OCI-LY1 (cell line): ENCODE data around the gene IGIP.

Experiments used
- H2AFZ ChIP-seq: fragments of 200-600 bp; sonication (generic), shearing (Covaris generic); 2 replicates; pipeline ENCODE4 v1.6.0; 2014; ENCODE audit warnings: antibody characterized with exemption, mild to moderate bottlenecking, low read length
- H3F3A ChIP-seq: fragments of 200-600 bp; sonication (generic), shearing (Covaris generic); 2 replicates; pipeline ENCODE4 v1.6.0; 2014; ENCODE audit warnings: mild to moderate bottlenecking, antibody characterized with exemption, low read length, moderate library complexity; ENCODE audit not compliant: insufficient read depth
- H3K27ac ChIP-seq: fragments of 200-600 bp; sonication (generic); 2 replicates; pipeline ENCODE4 v1.5.1; 2014; ENCODE audit warnings: low read length, mixed run types, mild to moderate bottlenecking, low read depth; ENCODE audit not compliant: poor library complexity, severe bottlenecking
- H3K27me3 ChIP-seq: fragments of 200-600 bp; sonication (generic); 2 replicates; pipeline ENCODE4 v1.6.0; 2014; ENCODE audit warnings: antibody characterized with exemption, mild to moderate bottlenecking, low read length, moderate library complexity; ENCODE audit not compliant: insufficient read depth
- H3K36me3 ChIP-seq: fragments of 200-600 bp; sonication (generic); 2 replicates; pipeline ENCODE4 v1.6.1; 2014; ENCODE audit warnings: mild to moderate bottlenecking, antibody characterized with exemption, low read length, moderate library complexity, mixed read lengths; ENCODE audit not compliant: insufficient read depth
- H3K4me1 ChIP-seq: fragments of 200-600 bp; sonication (generic); 2 replicates; pipeline ENCODE4 v1.5.1; 2014; ENCODE audit warnings: mild to moderate bottlenecking, low read length, moderate library complexity; ENCODE audit not compliant: insufficient read depth, severe bottlenecking
- H3K4me2 ChIP-seq: fragments of 200-600 bp; sonication (generic), shearing (Covaris generic); 2 replicates; pipeline ENCODE4 v1.6.1; 2014; ENCODE audit warnings: low read length
- H3K4me3 ChIP-seq: fragments of 200-600 bp; sonication (generic); 2 replicates; pipeline ENCODE4 v1.5.1; 2014; ENCODE audit warnings: low read length, low read depth, mild to moderate bottlenecking, mixed read lengths; ENCODE audit not compliant: poor library complexity, severe bottlenecking
- H3K79me2 ChIP-seq: fragments of 200-600 bp; shearing (Covaris generic); 2 replicates; pipeline ENCODE4 v1.6.1; 2016; ENCODE audit warnings: mixed run types, low read length, mixed read lengths; ENCODE audit not compliant: insufficient read depth
- H3K9ac ChIP-seq: fragments of 200-600 bp; sonication (generic), shearing (Covaris generic); 2 replicates; pipeline ENCODE4 v1.6.1; 2014; ENCODE audit warnings: mild to moderate bottlenecking, low read length, mixed read lengths
- H3K9me2 ChIP-seq: fragments of 200-600 bp; sonication (generic), shearing (Covaris generic); 2 replicates; pipeline ENCODE4 v1.6.1; 2014; ENCODE audit warnings: low read depth, mild to moderate bottlenecking, low read length, mixed read lengths
- H3K9me3 ChIP-seq: fragments of 200-600 bp; shearing (Covaris generic); 2 replicates; pipeline ENCODE4 v1.6.1; 2014; ENCODE audit warnings: low read length, mixed read lengths
- H4K20me1 ChIP-seq: fragments of 200-600 bp; sonication (generic), shearing (Covaris generic); 2 replicates; pipeline ENCODE4 v1.6.0; 2016; ENCODE audit warnings: mild to moderate bottlenecking, low read length; ENCODE audit not compliant: insufficient read depth
- CTCF ChIP-seq: fragments of 200-600 bp; sonication (generic), shearing (Covaris generic); IDR thresholded peaks from 2 replicates; pipeline ENCODE4 v1.5.1; 2017; ENCODE audit warnings: mild to moderate bottlenecking, antibody characterized with exemption, low read length, moderate library complexity, mixed read lengths
- EZH2 ChIP-seq: fragments of 200-600 bp; sonication (generic), shearing (Covaris generic); IDR thresholded peaks from 2 replicates; pipeline ENCODE4 v1.8.0; 2017; ENCODE audit warnings: borderline replicate concordance, mixed run types, mild to moderate bottlenecking, antibody characterized with exemption, low read length, moderate library complexity, mixed read lengths

Gene IGIP

GRCh38 chr5:140175367-140176030 lies 49.8 kb downstream of the IGIP start:
- Histone ChIP-seq H3K79me2 (no peaks in the 10 kb centered on the region), H3K9me3 (no peaks in the 10 kb centered on the region), H3K4me2 (peak overlapping the region; percentile 67), H2AFZ (no peak overlapping the region), H3K27me3 (no peaks in the 10 kb centered on the region), H3K4me3 (peak overlapping the region; percentile 80), H3K36me3 (no peaks in the 10 kb centered on the region), H3K4me1 (peaks cover 26% of the 10 kb centered on the region), H3F3A (no peaks in the 10 kb centered on the region; the same call in 1 of the 2 replicates), H3K9me2 (no peaks in the 10 kb centered on the region), H3K9ac (peak overlapping the region; percentile 72), H3K27ac (no peak overlapping the region), H4K20me1 (no peaks in the 10 kb centered on the region)
- no peak for TF ChIP-seq EZH2
- TF ChIP-seq CTCF = no peak

GRCh38 chr5:140176031-140176387 lies 50.3 kb downstream of the IGIP start:
- Histone ChIP-seq H2AFZ (no peak overlapping the region), H3K4me2 (peak overlapping the region; percentile 67), H4K20me1 (no peaks in the 10 kb centered on the region), H3K9ac (peak overlapping the region; percentile 72), H3K79me2 (no peaks in the 10 kb centered on the region), H3K9me2 (no peaks in the 10 kb centered on the region), H3K4me1 (peaks cover 26% of the 10 kb centered on the region), H3K27me3 (no peaks in the 10 kb centered on the region), H3K27ac (no peak overlapping the region), H3K4me3 (peak overlapping the region; percentile 80), H3F3A (no peaks in the 10 kb centered on the region; the same call in 1 of the 2 replicates), H3K36me3 (no peaks in the 10 kb centered on the region), H3K9me3 (no peaks in the 10 kb centered on the region)
- TF ChIP-seq CTCF = no peak
- no peak for TF ChIP-seq EZH2

DNA sequence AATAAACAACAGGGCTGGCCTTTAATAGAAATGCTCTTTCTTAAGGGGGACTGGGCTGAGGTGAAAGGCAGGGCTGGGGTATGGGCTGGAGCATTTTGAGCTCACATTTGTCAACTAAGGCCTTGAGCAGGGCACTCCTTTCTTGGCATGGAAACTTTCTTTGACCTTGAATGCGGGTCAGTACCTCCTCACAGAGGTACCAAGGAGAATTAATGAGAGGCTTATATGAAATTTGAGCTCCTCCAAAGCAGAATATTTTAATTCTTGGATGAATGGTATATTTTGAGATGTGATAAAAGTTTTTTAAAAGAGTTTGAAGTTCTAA lies 52.3 kb downstream of the IGIP start:
- Histone ChIP-seq H3F3A (no peaks in the 10 kb centered on the region; the same call in 1 of the 2 replicates), H3K4me3 (no peak overlapping the region), H3K4me2 (no peak overlapping the region), H3K9me3 (no peaks in the 10 kb centered on the region), H2AFZ (no peak overlapping the region), H3K9me2 (no peaks in the 10 kb centered on the region), H4K20me1 (no peaks in the 10 kb centered on the region), H3K27ac (no peak overlapping the region), H3K4me1 (peaks cover 37% of the 10 kb centered on the region), H3K79me2 (no peaks in the 10 kb centered on the region), H3K36me3 (no peaks in the 10 kb centered on the region), H3K27me3 (no peaks in the 10 kb centered on the region), H3K9ac (no peak overlapping the region)
- no peak for TF ChIP-seq CTCF
- no peak for TF ChIP-seq EZH2
